ENCODE results near the gene IQSEC3. TPM values are rescaled to one million over a fixed set of nuclear protein-coding genes. Genes with fewer than 3 reads are reported as not detected.
"Not testable (repeated sequence)": the region's sequence is repeated elsewhere in the genome, so short reads cannot be mapped to it uniquely, and the experiment has no call there.

IQSEC3 gene
- 0.50 and 0.55 TPM in 2 replicates for total RNA-seq (2021)
- long read RNA-seq, result 0 reads

DNA sequence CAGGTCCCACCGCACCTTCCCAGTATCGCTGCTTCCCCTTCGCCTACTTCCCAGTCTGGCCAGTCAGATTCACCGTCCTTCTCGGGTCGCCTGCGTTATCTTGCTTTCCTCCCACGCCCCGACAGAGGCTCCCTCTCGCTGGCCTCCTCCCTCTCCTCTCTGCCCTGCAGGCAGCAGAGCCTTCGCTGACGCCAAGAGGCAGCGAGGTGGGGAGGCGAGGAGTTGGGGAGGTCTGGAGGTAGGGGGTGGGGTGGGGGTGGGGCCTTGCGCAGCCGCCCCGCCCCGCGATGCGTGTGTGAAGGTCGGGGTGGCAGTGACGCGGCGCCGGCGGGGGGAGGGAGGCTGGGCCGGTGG, at the start of gene IQSEC3:
Gene IQSEC3, plus strand, starts transcription at position 340 of the 354 bp plus-strand sequence. CDS start 116 bp downstream, outside the sequence.
- H2BK120ac ChIP-seq (ENCODE audit: low read depth, low read length, poor library complexity, severe bottlenecking); H3K23me2 ChIP-seq (ENCODE audit: insufficient read length, low read depth, low read length, poor library complexity, severe bottlenecking); H3T11ph ChIP-seq (ENCODE audit: low read length); H3K79me2 ChIP-seq (ENCODE audit: insufficient read depth, low read length); H4K8ac ChIP-seq (replicated peaks; ENCODE audit: insufficient read length, low read depth, low read length); H2AFZ ChIP-seq (ENCODE audit: low read length); H4K5ac ChIP-seq (ENCODE audit: insufficient read length, low read depth, low read length); H3K23ac ChIP-seq (ENCODE audit: insufficient read length, low read depth, low read length); H3K14ac ChIP-seq (ENCODE audit: insufficient read depth, low read length); H2BK12ac ChIP-seq (ENCODE audit: insufficient read length, low read depth, low read length); H3K9ac ChIP-seq (ENCODE audit: extremely low read depth, insufficient read length, low read length); H3K18ac ChIP-seq (ENCODE audit: insufficient read length, low read depth, low read length); H2BK15ac ChIP-seq (ENCODE audit: low read depth, low read length); H3K4me1 ChIP-seq (ENCODE audit: insufficient read depth, low read length); H2BK5ac ChIP-seq (ENCODE audit: insufficient read length, low read length); H4K91ac ChIP-seq (ENCODE audit: insufficient read length, low read depth, low read length); H3K27me3 ChIP-seq (ENCODE audit: insufficient read depth, low read length); H3K4ac ChIP-seq (ENCODE audit: low read depth, low read length); H2BK20ac ChIP-seq (ENCODE audit: low read depth, low read length, poor library complexity, severe bottlenecking); H3K27ac Mint-ChIP-seq; H3K4me1 Mint-ChIP-seq; H3K79me1 ChIP-seq (ENCODE audit: insufficient read depth, low read depth, low read length, poor library complexity, severe bottlenecking); H3K9me3 Mint-ChIP-seq; H3K36me3 Mint-ChIP-seq (ENCODE audit: insufficient read depth in 1 of 3, low read depth in 3 of 3); H4K20me1 ChIP-seq (ENCODE audit: control insufficient read depth, insufficient read depth, insufficient read length); H3K27ac ChIP-seq (ENCODE audit: insufficient read length, low read depth, low read length); H2AK5ac ChIP-seq (ENCODE audit: insufficient read length, low read length); H3K56ac ChIP-seq (ENCODE audit: insufficient read length, low read depth, low read length); H3K9me3 ChIP-seq (ENCODE audit: control insufficient read depth, low read depth, low read length): not testable (repeated sequence)
- WGBS (ENCODE audit: extremely low coverage, insufficient read length, low lambda C conversion rate), result no CpG with 5 or more reads among the region's 27 CpGs
- peak within 1 kb of the TSS; percentile 37 for H3K4me2 ChIP-seq (ENCODE audit: insufficient read depth, insufficient read length, low read length)
- Mint-ChIP-seq H3K27me3 (ENCODE audit: low read depth) (peaks cover 60% of the 10 kb centered on the region), H3K4me3 (peak within 1 kb of the TSS; percentile 58 to 82)
- peak; percentile 39 for DNase-seq

DNA sequence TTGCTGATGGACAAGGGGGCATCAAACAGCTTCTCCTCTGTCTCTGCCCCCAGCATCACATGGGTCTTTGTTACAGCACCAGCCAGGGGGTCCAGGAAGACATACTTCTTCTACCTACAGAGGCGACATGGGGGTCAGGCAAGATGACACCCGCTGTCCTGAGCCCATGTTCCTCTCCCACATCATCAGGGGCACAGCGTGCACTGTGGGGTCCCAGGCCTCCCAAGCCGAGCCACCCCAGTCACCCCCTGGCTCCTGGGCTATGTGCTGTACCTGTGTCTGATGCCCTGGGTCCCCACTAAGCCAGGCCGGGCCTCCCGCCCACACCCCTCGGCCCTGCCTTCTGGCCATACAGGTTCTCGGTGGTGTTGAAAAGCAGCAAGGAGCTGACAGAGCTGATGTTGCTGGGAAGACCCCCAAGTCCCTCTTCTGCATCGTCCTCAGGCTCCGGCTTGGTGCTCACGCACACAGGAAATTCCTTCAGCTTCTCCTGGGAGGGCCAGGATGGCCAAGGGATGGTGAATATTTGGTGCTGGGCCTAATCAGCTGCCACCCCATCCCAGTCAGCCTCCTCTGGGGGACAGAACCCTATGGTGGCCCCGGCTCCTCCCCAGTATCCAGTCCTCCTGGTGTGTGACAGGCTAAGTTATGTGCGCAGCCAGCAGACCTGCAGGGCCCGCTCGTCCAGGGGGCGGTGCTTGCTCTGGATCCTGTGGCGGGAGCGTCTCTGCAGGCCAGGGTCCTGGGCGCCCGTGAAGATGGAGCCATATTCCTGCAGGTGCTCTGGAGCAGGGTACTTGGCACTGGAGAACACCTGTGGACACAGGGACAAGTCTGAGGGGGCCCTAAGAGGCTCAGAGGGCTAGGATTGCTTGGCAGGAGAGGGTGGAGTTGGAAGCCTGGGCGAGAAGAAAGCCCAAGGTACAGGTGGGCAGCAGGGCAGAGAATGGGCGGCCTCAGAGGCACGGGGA, 48.9 kb upstream of the IQSEC3 start:
- H4K20me1 ChIP-seq (ENCODE audit: control insufficient read depth, insufficient read depth, insufficient read length); H3K4me1 Mint-ChIP-seq; H3K4me1 ChIP-seq (ENCODE audit: insufficient read depth, low read length); H2AFZ ChIP-seq (ENCODE audit: low read length); H3K4me2 ChIP-seq (ENCODE audit: insufficient read depth, insufficient read length, low read length); H3K27ac Mint-ChIP-seq; H3K56ac ChIP-seq (ENCODE audit: insufficient read length, low read depth, low read length); H3K27me3 Mint-ChIP-seq (ENCODE audit: low read depth); H3K23ac ChIP-seq (ENCODE audit: insufficient read length, low read depth, low read length); H2AK5ac ChIP-seq (ENCODE audit: insufficient read length, low read length); H3K9me3 ChIP-seq (ENCODE audit: control insufficient read depth, low read depth, low read length); H4K5ac ChIP-seq (ENCODE audit: insufficient read length, low read depth, low read length); H3K4me3 Mint-ChIP-seq; H3K4ac ChIP-seq (ENCODE audit: low read depth, low read length); H3T11ph ChIP-seq (ENCODE audit: low read length); H3K14ac ChIP-seq (ENCODE audit: insufficient read depth, low read length); H3K79me1 ChIP-seq (ENCODE audit: insufficient read depth, low read depth, low read length, poor library complexity, severe bottlenecking); H4K91ac ChIP-seq (ENCODE audit: insufficient read length, low read depth, low read length); DNase-seq; H3K23me2 ChIP-seq (ENCODE audit: insufficient read length, low read depth, low read length, poor library complexity, severe bottlenecking); H2BK5ac ChIP-seq (ENCODE audit: insufficient read length, low read length); H2BK15ac ChIP-seq (ENCODE audit: low read depth, low read length); H3K79me2 ChIP-seq (ENCODE audit: insufficient read depth, low read length); H3K27me3 ChIP-seq (ENCODE audit: insufficient read depth, low read length); H3K27ac ChIP-seq (ENCODE audit: insufficient read length, low read depth, low read length); H2BK20ac ChIP-seq (ENCODE audit: low read depth, low read length, poor library complexity, severe bottlenecking); H2BK120ac ChIP-seq (ENCODE audit: low read depth, low read length, poor library complexity, severe bottlenecking); H2BK12ac ChIP-seq (ENCODE audit: insufficient read length, low read depth, low read length); H3K18ac ChIP-seq (ENCODE audit: insufficient read length, low read depth, low read length); H3K9ac ChIP-seq (ENCODE audit: extremely low read depth, insufficient read length, low read length); H4K8ac ChIP-seq (replicated peaks; ENCODE audit: insufficient read length, low read depth, low read length): not testable (repeated sequence)
- no CpG with 5 or more reads among the region's 23 CpGs for WGBS (ENCODE audit: extremely low coverage, insufficient read length, low lambda C conversion rate)
- peaks cover 8 to 10% of the 10 kb centered on the region in 2 experiments for H3K9me3 Mint-ChIP-seq
- peaks cover 8 to 24% (median 22%) of the 10 kb centered on the region in 3 experiments; a peak in 6 of 7 replicates for H3K36me3 Mint-ChIP-seq (ENCODE audit: insufficient read depth in 1 of 3, low read depth in 3 of 3)

All from H9 (cell line).